A673 (cell line): ENCODE data around the gene MESD.

ENCODE experiments used
- EZH2 ChIP-seq: fragments of 200-600 bp; sonication (generic); IDR thresholded peaks from 2 replicates; pipeline ENCODE4 v1.6.1; 2017; ENCODE audit warnings: borderline replicate concordance, low read depth, mild to moderate bottlenecking, mixed read lengths, antibody characterized with exemption, low read length; ENCODE audit not compliant: poor library complexity, severe bottlenecking
- TF ChIP-seq, protein P1 (sequence below): fragments of 300-800, 200-600 bp; sonication (generic); conservative IDR thresholded peaks from 2 replicates; pipeline ENCODE4 v1.5.1; 2017; ENCODE audit warnings: low read depth, mild to moderate bottlenecking, antibody characterized with exemption, low read length, moderate library complexity, mixed read lengths

DNA sequence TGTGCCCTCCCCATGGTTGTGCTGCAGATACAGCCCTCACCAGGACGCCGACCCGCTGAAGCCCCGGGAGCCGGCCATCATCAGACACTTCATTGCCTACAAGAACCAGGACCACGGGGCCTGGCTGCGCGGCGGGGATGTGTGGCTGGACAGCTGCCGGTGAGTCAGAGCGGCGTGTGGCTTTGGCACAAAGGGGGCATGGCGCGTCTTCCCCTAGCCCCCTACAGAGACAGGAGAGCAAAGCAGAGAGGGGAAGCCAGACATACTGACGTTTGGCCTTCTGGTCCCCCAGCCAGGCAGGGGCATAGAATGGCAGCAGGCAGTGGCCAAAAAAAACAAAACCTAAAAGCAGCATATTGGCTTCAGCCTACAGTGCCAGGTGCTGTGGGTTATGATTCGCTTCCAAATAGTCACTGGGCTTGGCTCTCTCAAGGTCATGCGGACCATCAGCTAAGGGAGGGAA, 64.0 kb downstream of the MESD start:
- TF ChIP-seq, protein P1, sequence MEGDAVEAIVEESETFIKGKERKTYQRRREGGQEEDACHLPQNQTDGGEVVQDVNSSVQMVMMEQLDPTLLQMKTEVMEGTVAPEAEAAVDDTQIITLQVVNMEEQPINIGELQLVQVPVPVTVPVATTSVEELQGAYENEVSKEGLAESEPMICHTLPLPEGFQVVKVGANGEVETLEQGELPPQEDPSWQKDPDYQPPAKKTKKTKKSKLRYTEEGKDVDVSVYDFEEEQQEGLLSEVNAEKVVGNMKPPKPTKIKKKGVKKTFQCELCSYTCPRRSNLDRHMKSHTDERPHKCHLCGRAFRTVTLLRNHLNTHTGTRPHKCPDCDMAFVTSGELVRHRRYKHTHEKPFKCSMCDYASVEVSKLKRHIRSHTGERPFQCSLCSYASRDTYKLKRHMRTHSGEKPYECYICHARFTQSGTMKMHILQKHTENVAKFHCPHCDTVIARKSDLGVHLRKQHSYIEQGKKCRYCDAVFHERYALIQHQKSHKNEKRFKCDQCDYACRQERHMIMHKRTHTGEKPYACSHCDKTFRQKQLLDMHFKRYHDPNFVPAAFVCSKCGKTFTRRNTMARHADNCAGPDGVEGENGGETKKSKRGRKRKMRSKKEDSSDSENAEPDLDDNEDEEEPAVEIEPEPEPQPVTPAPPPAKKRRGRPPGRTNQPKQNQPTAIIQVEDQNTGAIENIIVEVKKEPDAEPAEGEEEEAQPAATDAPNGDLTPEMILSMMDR = no peak
- TF ChIP-seq EZH2 = no peak
